Measurements from ENCODE around the gene LMBR1.

- TF ChIP-seq SUZ12 (IDR thresholded peaks at IDR 0.05) (no peak), FOXM1 (IDR thresholded peaks at IDR 0.05; ENCODE audit: borderline replicate concordance) (no peak), SP1 (IDR thresholded peaks at IDR 0.05) (no peak), ELF4 (IDR thresholded peaks at IDR 0.05) (no peak), ZNF384 (IDR thresholded peaks at IDR 0.05) (no peak), BHLHE40 (IDR thresholded peaks at IDR 0.05; ENCODE audit: borderline replicate concordance) (no peak)
These were observed 50.7 kb downstream of the LMBR1 start for GRCh38 chr7:156842317-156842716.
